Measurements from ENCODE around the gene SLC12A1.

The SLC12A1 gene

GRCh38 chr15:48266024-48266689 lies 60.1 kb downstream of the SLC12A1 start:
- CTCF ChIA-PET: no interaction called here
- POLR2A ChIA-PET: no interaction called here
- TF ChIP-seq L3MBTL2 (conservative IDR thresholded peaks at IDR 0.05) (no peak), NFRKB (IDR thresholded peaks at IDR 0.05) (no peak), SP1 (IDR thresholded peaks at IDR 0.05) (no peak), SUZ12 (IDR thresholded peaks at IDR 0.05) (no peak), FOXM1 (IDR thresholded peaks at IDR 0.05; ENCODE audit: borderline replicate concordance) (no peak)

GRCh38 chr15:48267766-48268165 lies 61.7 kb downstream of the SLC12A1 start:
- TF ChIP-seq ARNT (IDR thresholded peaks at IDR 0.05) (no peak), FOXM1 (IDR thresholded peaks at IDR 0.05; ENCODE audit: borderline replicate concordance) (no peak), ELF4 (IDR thresholded peaks at IDR 0.05) (no peak), BHLHE40 (IDR thresholded peaks at IDR 0.05; ENCODE audit: borderline replicate concordance) (no peak), CTBP1 (IDR thresholded peaks at IDR 0.05; ENCODE audit: borderline replicate concordance) (no peak), L3MBTL2 (conservative IDR thresholded peaks at IDR 0.05) (no peak), FOXK2 (IDR thresholded peaks at IDR 0.05) (no peak), FOXA1 (IDR thresholded peaks at IDR 0.05) (no peak), SUZ12 (IDR thresholded peaks at IDR 0.05) (no peak), TARDBP (IDR thresholded peaks at IDR 0.05) (no peak), ZNF384 (IDR thresholded peaks at IDR 0.05) (no peak), NFRKB (IDR thresholded peaks at IDR 0.05) (no peak), PKNOX1 (IDR thresholded peaks at IDR 0.05) (no peak), SP1 (IDR thresholded peaks at IDR 0.05) (no peak)
- DNase-seq (ENCODE audit: extremely low spot score): no peak
- POLR2A ChIA-PET: no interaction called here
- CTCF ChIA-PET: no interaction called here

More at GRCh38 chr15:48266024-48266689, 60.1 kb downstream of the SLC12A1 start:
- DNase-seq (ENCODE audit: extremely low spot score): no peak

GRCh38 chr15:48273049-48273448 lies 66.9 kb downstream of the SLC12A1 start:
- DNase-seq (ENCODE audit: extremely low spot score): no peak
- ChIA-PET POLR2A (no interaction called here), CTCF (no interaction called here)
- TF ChIP-seq ARNT (IDR thresholded peaks at IDR 0.05) (no peak), FOXM1 (IDR thresholded peaks at IDR 0.05; ENCODE audit: borderline replicate concordance) (no peak), FOXA1 (IDR thresholded peaks at IDR 0.05) (no peak), NFRKB (IDR thresholded peaks at IDR 0.05) (no peak), L3MBTL2 (conservative IDR thresholded peaks at IDR 0.05) (no peak), BHLHE40 (IDR thresholded peaks at IDR 0.05; ENCODE audit: borderline replicate concordance) (no peak), TARDBP (IDR thresholded peaks at IDR 0.05) (no peak), CTBP1 (IDR thresholded peaks at IDR 0.05; ENCODE audit: borderline replicate concordance) (no peak), HDGF (IDR thresholded peaks at IDR 0.05; ENCODE audit: borderline replicate concordance) (no peak)

GRCh38 chr15:48278666-48279065 lies 72.6 kb downstream of the SLC12A1 start:
- CTCF ChIA-PET: no interaction called here
- TF ChIP-seq ARNT (IDR thresholded peaks at IDR 0.05) (no peak), NFRKB (IDR thresholded peaks at IDR 0.05) (no peak), HDGF (IDR thresholded peaks at IDR 0.05; ENCODE audit: borderline replicate concordance) (no peak), ZNF384 (IDR thresholded peaks at IDR 0.05) (no peak), SP1 (IDR thresholded peaks at IDR 0.05) (no peak), L3MBTL2 (conservative IDR thresholded peaks at IDR 0.05) (no peak), PKNOX1 (IDR thresholded peaks at IDR 0.05) (no peak), ELF4 (IDR thresholded peaks at IDR 0.05) (no peak), TARDBP (IDR thresholded peaks at IDR 0.05) (no peak), FOXA1 (IDR thresholded peaks at IDR 0.05) (no peak), SUZ12 (IDR thresholded peaks at IDR 0.05) (no peak), BHLHE40 (IDR thresholded peaks at IDR 0.05; ENCODE audit: borderline replicate concordance) (no peak), FOXK2 (IDR thresholded peaks at IDR 0.05) (no peak), CTBP1 (IDR thresholded peaks at IDR 0.05; ENCODE audit: borderline replicate concordance) (no peak), LEF1 (IDR thresholded peaks at IDR 0.05; ENCODE audit: borderline replicate concordance) (no peak), FOXM1 (IDR thresholded peaks at IDR 0.05; ENCODE audit: borderline replicate concordance) (no peak)
- POLR2A ChIA-PET: no interaction called here
- DNase-seq (ENCODE audit: extremely low spot score): no peak

GRCh38 chr15:48279608-48280007 lies 73.5 kb downstream of the SLC12A1 start:
- CTCF ChIA-PET: no interaction called here
- POLR2A ChIA-PET: no interaction called here
- DNase-seq (ENCODE audit: extremely low spot score): no peak
- TF ChIP-seq LEF1 (IDR thresholded peaks at IDR 0.05; ENCODE audit: borderline replicate concordance) (no peak), ZNF384 (IDR thresholded peaks at IDR 0.05) (no peak), CTBP1 (IDR thresholded peaks at IDR 0.05; ENCODE audit: borderline replicate concordance) (no peak), BHLHE40 (IDR thresholded peaks at IDR 0.05; ENCODE audit: borderline replicate concordance) (no peak), HDGF (IDR thresholded peaks at IDR 0.05; ENCODE audit: borderline replicate concordance) (no peak), PKNOX1 (IDR thresholded peaks at IDR 0.05) (no peak), L3MBTL2 (conservative IDR thresholded peaks at IDR 0.05) (no peak), SUZ12 (IDR thresholded peaks at IDR 0.05) (no peak), NFRKB (IDR thresholded peaks at IDR 0.05) (no peak), FOXM1 (IDR thresholded peaks at IDR 0.05; ENCODE audit: borderline replicate concordance) (no peak), ELF4 (IDR thresholded peaks at IDR 0.05) (no peak), TARDBP (IDR thresholded peaks at IDR 0.05) (no peak), FOXK2 (IDR thresholded peaks at IDR 0.05) (no peak), FOXA1 (IDR thresholded peaks at IDR 0.05) (no peak), SP1 (IDR thresholded peaks at IDR 0.05) (no peak), ARNT (IDR thresholded peaks at IDR 0.05) (no peak)

GRCh38 chr15:48281674-48282073 lies 75.6 kb downstream of the SLC12A1 start:
- ChIA-PET POLR2A (no interaction called here), CTCF (no interaction called here)
- DNase-seq (ENCODE audit: extremely low spot score): no peak
- no peak for TF ChIP-seq FOXA1 (IDR thresholded peaks at IDR 0.05)
- no peak for TF ChIP-seq BHLHE40 (IDR thresholded peaks at IDR 0.05; ENCODE audit: borderline replicate concordance)
- TF ChIP-seq NFRKB (IDR thresholded peaks at IDR 0.05): no peak
- no peak for TF ChIP-seq HDGF (IDR thresholded peaks at IDR 0.05; ENCODE audit: borderline replicate concordance)
- TF ChIP-seq CTBP1 (IDR thresholded peaks at IDR 0.05; ENCODE audit: borderline replicate concordance): no peak
- TF ChIP-seq L3MBTL2 (conservative IDR thresholded peaks at IDR 0.05): no peak
- TF ChIP-seq PKNOX1 (IDR thresholded peaks at IDR 0.05): no peak
- TF ChIP-seq FOXK2 (IDR thresholded peaks at IDR 0.05): no peak
- TF ChIP-seq ZNF384 (IDR thresholded peaks at IDR 0.05): no peak
- no peak for TF ChIP-seq SUZ12 (IDR thresholded peaks at IDR 0.05)
- TF ChIP-seq ELF4 (IDR thresholded peaks at IDR 0.05): no peak

Data from HEK293T (cell line).